ENCODE measurements around the gene JAZF1.

JAZF1 gene

GRCh38 chr7:27826357-27826756, 354.2 kb downstream of the JAZF1 start:
- TF ChIP-seq CTCF (IDR thresholded peaks at IDR 0.05; ENCODE audit: low read depth, low read length), result no peak
- H3K4me3 ChIP-seq (ENCODE audit: low read depth, low read length), result no peak overlapping the region

GRCh38 chr7:27825891-27826290, 354.7 kb downstream of the JAZF1 start:
- no peak for TF ChIP-seq CTCF (IDR thresholded peaks at IDR 0.05; ENCODE audit: low read depth, low read length)
- no peak overlapping the region for H3K4me3 ChIP-seq (ENCODE audit: low read depth, low read length)

- H3K4me3 ChIP-seq (ENCODE audit: low read depth, low read length), result no peak overlapping the region
- no peak for TF ChIP-seq CTCF (IDR thresholded peaks at IDR 0.05; ENCODE audit: low read depth, low read length)
Observed at GRCh38 chr7:27822245-27822644, 358.4 kb downstream of the JAZF1 start.

GRCh38 chr7:27812706-27813105, 367.9 kb downstream of the JAZF1 start:
- TF ChIP-seq CTCF (IDR thresholded peaks at IDR 0.05; ENCODE audit: low read depth, low read length), result no peak

GRCh38 chr7:27810186-27810585, 370.4 kb downstream of the JAZF1 start:
- H3K4me3 ChIP-seq (ENCODE audit: low read depth, low read length), result no peak overlapping the region
- TF ChIP-seq CTCF (IDR thresholded peaks at IDR 0.05; ENCODE audit: low read depth, low read length), result no peak

More at GRCh38 chr7:27812706-27813105, 367.9 kb downstream of the JAZF1 start:
- no peak overlapping the region for H3K4me3 ChIP-seq (ENCODE audit: low read depth, low read length)

- H3K4me3 ChIP-seq (ENCODE audit: low read depth, low read length), result no peak overlapping the region
- TF ChIP-seq CTCF (IDR thresholded peaks at IDR 0.05; ENCODE audit: low read depth, low read length), result no peak
Observed at GRCh38 chr7:27808626-27809025, 372.0 kb downstream of the JAZF1 start.

GRCh38 chr7:27804139-27804538, 376.5 kb downstream of the JAZF1 start:
- H3K4me3 ChIP-seq (ENCODE audit: low read depth, low read length), result no peak overlapping the region
- TF ChIP-seq CTCF (IDR thresholded peaks at IDR 0.05; ENCODE audit: low read depth, low read length), result no peak
